ENCODE measurements around the gene KDM6A.

DNA sequence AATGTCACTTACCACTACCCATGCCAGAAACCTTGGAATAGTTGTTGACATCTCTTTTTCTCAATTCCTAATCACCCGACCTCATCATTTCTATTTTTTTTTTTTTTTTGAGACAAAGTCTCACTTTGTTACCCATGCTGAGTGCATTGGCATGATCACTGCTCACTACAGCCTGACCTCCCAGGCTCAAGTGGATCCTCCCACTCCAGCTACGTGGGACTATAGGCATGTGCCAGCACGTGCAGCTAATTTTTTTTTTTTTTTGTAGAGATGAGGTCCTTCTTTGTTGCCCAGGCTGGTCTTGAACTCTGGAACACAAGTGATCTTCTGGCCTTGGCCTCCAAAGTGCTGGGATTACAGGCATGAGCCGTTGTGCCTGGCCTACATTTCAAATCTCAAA lies 12.0 kb downstream of the KDM6A start:
- TF ChIP-seq POLR2AphosphoS5 (IDR thresholded peaks at IDR 0.05; ENCODE audit: low read depth, low read length): no peak
- TF ChIP-seq, protein P1, sequence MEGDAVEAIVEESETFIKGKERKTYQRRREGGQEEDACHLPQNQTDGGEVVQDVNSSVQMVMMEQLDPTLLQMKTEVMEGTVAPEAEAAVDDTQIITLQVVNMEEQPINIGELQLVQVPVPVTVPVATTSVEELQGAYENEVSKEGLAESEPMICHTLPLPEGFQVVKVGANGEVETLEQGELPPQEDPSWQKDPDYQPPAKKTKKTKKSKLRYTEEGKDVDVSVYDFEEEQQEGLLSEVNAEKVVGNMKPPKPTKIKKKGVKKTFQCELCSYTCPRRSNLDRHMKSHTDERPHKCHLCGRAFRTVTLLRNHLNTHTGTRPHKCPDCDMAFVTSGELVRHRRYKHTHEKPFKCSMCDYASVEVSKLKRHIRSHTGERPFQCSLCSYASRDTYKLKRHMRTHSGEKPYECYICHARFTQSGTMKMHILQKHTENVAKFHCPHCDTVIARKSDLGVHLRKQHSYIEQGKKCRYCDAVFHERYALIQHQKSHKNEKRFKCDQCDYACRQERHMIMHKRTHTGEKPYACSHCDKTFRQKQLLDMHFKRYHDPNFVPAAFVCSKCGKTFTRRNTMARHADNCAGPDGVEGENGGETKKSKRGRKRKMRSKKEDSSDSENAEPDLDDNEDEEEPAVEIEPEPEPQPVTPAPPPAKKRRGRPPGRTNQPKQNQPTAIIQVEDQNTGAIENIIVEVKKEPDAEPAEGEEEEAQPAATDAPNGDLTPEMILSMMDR (IDR thresholded peaks at IDR 0.05): no peak
